Progenitor cell of endocrine pancreas (in vitro differentiated cells): ENCODE results near the gene TOLLIP. TPM values are rescaled to one million over a fixed set of nuclear protein-coding genes. Genes with fewer than 3 reads are reported as not detected.

Experiments used
- DNase-seq: peaks from one replicate; pipeline ENCODE4 v3.0.0; 2021; ENCODE audit warnings: low spot score; ENCODE audit not compliant: unreplicated experiment
- H3K27ac Mint-ChIP-seq: 2 replicates; pipeline ENCODE4 v1.8.0; 2021; ENCODE audit warnings: mild to moderate bottlenecking, moderate library complexity, mixed read lengths
- H3K27me3 Mint-ChIP-seq: 2 replicates; pipeline ENCODE4 v1.8.0; 2021; ENCODE audit warnings: mixed read lengths
- H3K36me3 Mint-ChIP-seq: 2 replicates; pipeline ENCODE4 v1.8.0; 2022; ENCODE audit warnings: mixed read lengths; ENCODE audit not compliant: insufficient read depth
- H3K4me1 Mint-ChIP-seq: 2 replicates; pipeline ENCODE4 v1.8.0; 2021; ENCODE audit warnings: low read depth, mixed read lengths
- H3K4me3 Mint-ChIP-seq: 2 replicates; pipeline ENCODE4 v1.8.0; 2021; ENCODE audit warnings: low read depth, mild to moderate bottlenecking, moderate library complexity, mixed read lengths
- H3K9me3 Mint-ChIP-seq: 2 replicates; pipeline ENCODE4 v1.8.0; 2021; ENCODE audit warnings: low read depth, mixed read lengths
- CTCF ChIP-seq: fragments of 200-600 bp; sonication (generic); IDR thresholded peaks from one replicate; pipeline ENCODE4 v1.5.0; 2021; ENCODE audit warnings: antibody characterized with exemption, mild to moderate bottlenecking; ENCODE audit not compliant: unreplicated experiment
- total RNA-seq: library from RNA; stranded (reverse); gene quantifications from 2 replicates; pipeline ENCODE4 v1.2.1, GENCODE V29; 2021

The TOLLIP gene
- total RNA-seq, 1 donor from 2014 or later: 44.4 TPM

GRCh38 chr11:1333091-1333772, 23.8 kb upstream of the TOLLIP start:
- no peak overlapping the region for H3K4me3 Mint-ChIP-seq
- peaks cover 19% of the 10 kb centered on the region for H3K4me1 Mint-ChIP-seq
- H3K27me3 Mint-ChIP-seq: peaks cover 11% of the 10 kb centered on the region
- peaks cover 3% of the 10 kb centered on the region for H3K36me3 Mint-ChIP-seq
- H3K9me3 Mint-ChIP-seq: peaks cover 6% of the 10 kb centered on the region
- no peak for DNase-seq
- TF ChIP-seq CTCF: no peak
- H3K27ac Mint-ChIP-seq: no peak overlapping the region

GRCh38 chr11:1330473-1330872, 21.0 kb upstream of the TOLLIP start:
- Mint-ChIP-seq H3K9me3 (peaks cover 19% of the 10 kb centered on the region), H3K36me3 (peaks cover 3% of the 10 kb centered on the region), H3K27ac (no peak overlapping the region), H3K27me3 (peaks cover 7% of the 10 kb centered on the region), H3K4me3 (no peak overlapping the region), H3K4me1 (peaks cover 16% of the 10 kb centered on the region)
- no peak for TF ChIP-seq CTCF
- no peak for DNase-seq

- Mint-ChIP-seq H3K36me3 (no peaks in the 10 kb centered on the region), H3K4me3 (no peak overlapping the region), H3K27ac (no peak overlapping the region), H3K27me3 (peaks cover 7% of the 10 kb centered on the region), H3K9me3 (peaks cover 19% of the 10 kb centered on the region), H3K4me1 (peaks cover 1% of the 10 kb centered on the region)
- TF ChIP-seq CTCF: no peak
- DNase-seq: no peak
These were observed 17.6 kb upstream of the TOLLIP start for GRCh38 chr11:1327064-1327460.

GRCh38 chr11:1326435-1327063, 17.1 kb upstream of the TOLLIP start:
- Mint-ChIP-seq H3K27ac (no peak overlapping the region), H3K36me3 (no peaks in the 10 kb centered on the region), H3K27me3 (peaks cover 7% of the 10 kb centered on the region), H3K4me1 (peaks cover 1% of the 10 kb centered on the region), H3K9me3 (peaks cover 19% of the 10 kb centered on the region), H3K4me3 (no peak overlapping the region)
- no peak for DNase-seq
- TF ChIP-seq CTCF: no peak

- no peak overlapping the region for H3K4me3 Mint-ChIP-seq
These were observed 14.3 kb upstream of the TOLLIP start for GRCh38 chr11:1323774-1324173.

More at GRCh38 chr11:1323774-1324173, 14.3 kb upstream of the TOLLIP start:
- TF ChIP-seq CTCF: no peak
- no peaks in the 10 kb centered on the region for H3K36me3 Mint-ChIP-seq
- DNase-seq: no peak
- H3K9me3 Mint-ChIP-seq: peaks cover 22% of the 10 kb centered on the region
- no peak overlapping the region for H3K27ac Mint-ChIP-seq
- peaks cover 1% of the 10 kb centered on the region for H3K4me1 Mint-ChIP-seq
- peaks cover 7% of the 10 kb centered on the region for H3K27me3 Mint-ChIP-seq
